ENCODE measurements around the gene ZNF341.

The ZNF341 gene

GRCh38 chr20:33687993-33688937 lies 43.5 kb upstream of the ZNF341 start:
- H3K9me3 ChIP-seq (replicated peaks; ENCODE audit: insufficient read depth, low read length) = no peaks in the 10 kb centered on the region
- TF ChIP-seq EZH2phosphoT487 (IDR thresholded peaks at IDR 0.05; ENCODE audit: low read length) (no peak), CTCF (IDR thresholded peaks at IDR 0.05; ENCODE audit: low read length) (no peak), EZH2 (optimal IDR thresholded peaks at IDR 0.05; ENCODE audit: low read depth, low read length) (no peak)
- no peak overlapping the region for H3K4me2 ChIP-seq (ENCODE audit: low read depth, low read length)
- H4K20me1 ChIP-seq (ENCODE audit: insufficient read depth, low read length) = no peaks in the 10 kb centered on the region
- H3K4me1 ChIP-seq (ENCODE audit: low read length) = peaks cover 14% of the 10 kb centered on the region
- DNase-seq = peak; percentile 5
- no peak overlapping the region for H3K4me3 ChIP-seq (ENCODE audit: low read length)
- H3K9me2 ChIP-seq (replicated peaks; ENCODE audit: insufficient read depth, low read length) = no peaks in the 10 kb centered on the region
- H3K36me3 ChIP-seq (replicated peaks; ENCODE audit: insufficient read depth, low read length) = no peaks in the 10 kb centered on the region
- no peak overlapping the region for H3K9ac ChIP-seq (ENCODE audit: low read length)
- peaks cover 10% of the 10 kb centered on the region for H3F3A ChIP-seq (ENCODE audit: insufficient read depth, low read length)
- H2AFZ ChIP-seq (ENCODE audit: low read length) = no peak overlapping the region
- H3K27ac ChIP-seq (ENCODE audit: low read length) = no peak overlapping the region
- H3K27me3 ChIP-seq (replicated peaks; ENCODE audit: insufficient read depth, low read length) = no peaks in the 10 kb centered on the region
- H3K79me2 ChIP-seq (ENCODE audit: low read length) = peaks cover 23% of the 10 kb centered on the region

GRCh38 chr20:33688938-33689424 lies 42.8 kb upstream of the ZNF341 start:
- H4K20me1 ChIP-seq (ENCODE audit: insufficient read depth, low read length) = no peaks in the 10 kb centered on the region
- H3K4me2 ChIP-seq (ENCODE audit: low read depth, low read length) = no peak overlapping the region
- no peaks in the 10 kb centered on the region for H3K27me3 ChIP-seq (replicated peaks; ENCODE audit: insufficient read depth, low read length)
- TF ChIP-seq CTCF (IDR thresholded peaks at IDR 0.05; ENCODE audit: low read length) (no peak), EZH2phosphoT487 (IDR thresholded peaks at IDR 0.05; ENCODE audit: low read length) (no peak), EZH2 (optimal IDR thresholded peaks at IDR 0.05; ENCODE audit: low read depth, low read length) (no peak)
- H3K9me2 ChIP-seq (replicated peaks; ENCODE audit: insufficient read depth, low read length) = no peaks in the 10 kb centered on the region
- H3F3A ChIP-seq (ENCODE audit: insufficient read depth, low read length) = peaks cover 10% of the 10 kb centered on the region
- no peak overlapping the region for H3K4me3 ChIP-seq (ENCODE audit: low read length)
- H3K9ac ChIP-seq (ENCODE audit: low read length) = no peak overlapping the region
- no peak overlapping the region for H2AFZ ChIP-seq (ENCODE audit: low read length)
- no peaks in the 10 kb centered on the region for H3K36me3 ChIP-seq (replicated peaks; ENCODE audit: insufficient read depth, low read length)
- H3K9me3 ChIP-seq (replicated peaks; ENCODE audit: insufficient read depth, low read length) = no peaks in the 10 kb centered on the region
- peak; percentile 4 for DNase-seq
- H3K79me2 ChIP-seq (ENCODE audit: low read length) = peaks cover 16% of the 10 kb centered on the region
- H3K4me1 ChIP-seq (ENCODE audit: low read length) = peaks cover 14% of the 10 kb centered on the region
- H3K27ac ChIP-seq (ENCODE audit: low read length) = no peak overlapping the region

GRCh38 chr20:33689493-33689892 lies 42.3 kb upstream of the ZNF341 start:
- Histone ChIP-seq H3K4me3 (ENCODE audit: low read length) (no peak overlapping the region), H3F3A (ENCODE audit: insufficient read depth, low read length) (peaks cover 10% of the 10 kb centered on the region), H3K79me2 (ENCODE audit: low read length) (peaks cover 11% of the 10 kb centered on the region), H3K9ac (ENCODE audit: low read length) (no peak overlapping the region), H3K4me2 (ENCODE audit: low read depth, low read length) (no peak overlapping the region), H3K4me1 (ENCODE audit: low read length) (peaks cover 12% of the 10 kb centered on the region), H3K27me3 (replicated peaks; ENCODE audit: insufficient read depth, low read length) (no peaks in the 10 kb centered on the region), H3K9me2 (replicated peaks; ENCODE audit: insufficient read depth, low read length) (no peaks in the 10 kb centered on the region), H4K20me1 (ENCODE audit: insufficient read depth, low read length) (no peaks in the 10 kb centered on the region), H3K36me3 (replicated peaks; ENCODE audit: insufficient read depth, low read length) (no peaks in the 10 kb centered on the region), H2AFZ (ENCODE audit: low read length) (no peak overlapping the region), H3K9me3 (replicated peaks; ENCODE audit: insufficient read depth, low read length) (no peaks in the 10 kb centered on the region), H3K27ac (ENCODE audit: low read length) (no peak overlapping the region)
- TF ChIP-seq EZH2phosphoT487 (IDR thresholded peaks at IDR 0.05; ENCODE audit: low read length) (no peak), CTCF (IDR thresholded peaks at IDR 0.05; ENCODE audit: low read length) (no peak), EZH2 (optimal IDR thresholded peaks at IDR 0.05; ENCODE audit: low read depth, low read length) (no peak)
- no peak for DNase-seq

Data from MM.1S (cell line).